ENCODE data around the gene LRRN2. TPM values are rescaled to one million over a fixed set of nuclear protein-coding genes. Genes with fewer than 3 reads are reported as not detected.

Gene LRRN2
- total RNA-seq, 4 donors from 2014 or later, result 0.10 to 0.32 TPM; not detected in 2

- TF ChIP-seq POLR2A (IDR thresholded peaks at IDR 0.05), result no peak
- no peak for TF ChIP-seq CTCF (IDR thresholded peaks at IDR 0.05)
- WGBS, 2 donors, result 66 to 70% methylated on average over 16 of the region's 16 CpGs
Observed at GRCh38 chr1:204711103-204711946, 25.8 kb upstream of the LRRN2 start.

GRCh38 chr1:204709960-204710912, 24.7 kb upstream of the LRRN2 start:
- H3K4me3 ChIP-seq (ENCODE audit: low read depth, poor library complexity, severe bottlenecking), result no peak overlapping the region
- TF ChIP-seq POLR2A (IDR thresholded peaks at IDR 0.05), result no peak
- TF ChIP-seq CTCF (IDR thresholded peaks at IDR 0.05), result no peak
- DNase-seq (ENCODE audit: low spot score in 2 of 2), result no peak
- 63 to 71% methylated on average over 11 of the region's 11 CpGs for WGBS, 2 donors
- intact Hi-C loops (cut with DNase I; ENCODE audit: low total_unique reads), result no loop called here

More at GRCh38 chr1:204711103-204711946, 25.8 kb upstream of the LRRN2 start:
- intact Hi-C loops (cut with DNase I; ENCODE audit: low total_unique reads), result no loop called here
- no peak overlapping the region for H3K4me3 ChIP-seq (ENCODE audit: low read depth, poor library complexity, severe bottlenecking)
- DNase-seq (ENCODE audit: low spot score in 2 of 2), result no peak

GRCh38 chr1:204709021-204709420, 23.5 kb upstream of the LRRN2 start:
- H3K4me3 ChIP-seq (ENCODE audit: low read depth, poor library complexity, severe bottlenecking), result no peak overlapping the region
- TF ChIP-seq CTCF (IDR thresholded peaks at IDR 0.05) (no peak), POLR2A (IDR thresholded peaks at IDR 0.05) (no peak)
- DNase-seq (ENCODE audit: low spot score in 2 of 2), result no peak
- 38 to 45% methylated on average over 3 of the region's 3 CpGs for WGBS, 2 donors
- intact Hi-C loops (cut with DNase I; ENCODE audit: low total_unique reads), result no loop called here

GRCh38 chr1:204706838-204707509, 21.4 kb upstream of the LRRN2 start:
- intact Hi-C loops (cut with DNase I; ENCODE audit: low total_unique reads), result no loop called here
- TF ChIP-seq CTCF (IDR thresholded peaks at IDR 0.05) (no peak), POLR2A (IDR thresholded peaks at IDR 0.05) (no peak)
- H3K4me3 ChIP-seq (ENCODE audit: low read depth, poor library complexity, severe bottlenecking), result no peak overlapping the region
- 44 to 59% methylated on average over 8 to 11 of the region's 11 CpGs for WGBS, 2 donors
- DNase-seq (ENCODE audit: low spot score in 2 of 2), result no peak

Measured in lower leg skin (tissue), 4 donors.